Omental fat pad (tissue), 4 donors: ENCODE data around the gene FCRL3. TPM values are rescaled to one million over a fixed set of nuclear protein-coding genes. Genes with fewer than 3 reads are reported as not detected.

ENCODE experiments used
- ATAC-seq: fragments of 150-250 bp; one replicate; pipeline ENCODE4 v1.9.1; 2016; ENCODE audit warnings: mild to moderate bottlenecking, moderate library complexity; ENCODE audit not compliant: low FRiP score
- DNase-seq: peaks from one replicate; pipeline ENCODE4 v3.0.0-alpha.2; 2019; ENCODE audit warnings: low spot score
- total RNA-seq, 4 donors: library from RNA; depleted of rRNA; stranded (reverse); fragments of >200 nt; gene quantifications; one replicate each; pipeline ENCODE4 v1.1.0, GENCODE V29; 2016
- TF ChIP-seq, protein P1 (sequence below), 3 donors: fragments of 450-650 bp; IDR thresholded peaks; one replicate each; pipeline ENCODE4 v1.5.1; 2016 to 2017; ENCODE audit warnings: antibody characterized with exemption in 3 of 3, mild to moderate bottlenecking in 3 of 3, moderate library complexity in 2 of 3

FCRL3 gene
- total RNA-seq, 4 donors from 2014 or later: 0.19 to 1.2 (median 0.28) TPM; not detected in 1

DNA sequence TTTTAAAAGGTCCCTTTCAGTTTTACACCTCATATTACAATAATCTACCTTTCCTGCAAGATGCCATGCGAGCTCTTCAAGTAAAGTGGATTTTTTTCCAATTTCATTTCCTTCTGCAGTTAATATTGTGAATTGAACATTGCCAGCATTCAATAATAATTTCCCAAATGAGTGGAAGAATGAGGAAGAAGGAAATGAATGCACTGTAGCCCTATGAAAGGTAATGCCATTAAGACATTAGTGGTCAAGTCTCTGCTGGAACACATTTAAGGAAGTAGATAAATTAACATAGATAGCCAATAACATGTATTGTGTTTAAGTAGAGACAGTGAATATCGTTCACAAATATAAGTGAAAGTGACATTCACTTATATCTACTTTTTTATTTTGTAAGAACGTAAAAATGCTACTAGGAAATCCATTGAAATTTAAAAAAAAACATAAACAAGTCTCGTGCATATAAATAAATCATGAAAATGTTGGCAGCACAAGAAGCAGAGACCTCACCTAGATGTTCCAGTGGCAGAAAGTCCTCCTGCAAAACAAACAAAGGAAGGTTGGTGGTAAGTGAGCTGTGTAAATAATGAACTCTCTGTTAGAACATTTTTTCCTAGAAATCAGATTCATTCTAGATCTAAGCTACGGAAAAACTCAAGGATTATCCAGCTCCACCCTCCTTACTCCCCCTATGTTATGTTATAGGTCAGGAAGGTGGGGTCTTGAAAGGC is 17.7 kb downstream of the FCRL3 start:
- DNase-seq (no peak), ATAC-seq (no peak)
- TF ChIP-seq, protein P1, sequence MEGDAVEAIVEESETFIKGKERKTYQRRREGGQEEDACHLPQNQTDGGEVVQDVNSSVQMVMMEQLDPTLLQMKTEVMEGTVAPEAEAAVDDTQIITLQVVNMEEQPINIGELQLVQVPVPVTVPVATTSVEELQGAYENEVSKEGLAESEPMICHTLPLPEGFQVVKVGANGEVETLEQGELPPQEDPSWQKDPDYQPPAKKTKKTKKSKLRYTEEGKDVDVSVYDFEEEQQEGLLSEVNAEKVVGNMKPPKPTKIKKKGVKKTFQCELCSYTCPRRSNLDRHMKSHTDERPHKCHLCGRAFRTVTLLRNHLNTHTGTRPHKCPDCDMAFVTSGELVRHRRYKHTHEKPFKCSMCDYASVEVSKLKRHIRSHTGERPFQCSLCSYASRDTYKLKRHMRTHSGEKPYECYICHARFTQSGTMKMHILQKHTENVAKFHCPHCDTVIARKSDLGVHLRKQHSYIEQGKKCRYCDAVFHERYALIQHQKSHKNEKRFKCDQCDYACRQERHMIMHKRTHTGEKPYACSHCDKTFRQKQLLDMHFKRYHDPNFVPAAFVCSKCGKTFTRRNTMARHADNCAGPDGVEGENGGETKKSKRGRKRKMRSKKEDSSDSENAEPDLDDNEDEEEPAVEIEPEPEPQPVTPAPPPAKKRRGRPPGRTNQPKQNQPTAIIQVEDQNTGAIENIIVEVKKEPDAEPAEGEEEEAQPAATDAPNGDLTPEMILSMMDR (IDR thresholded peaks at IDR 0.05): no peak

DNA sequence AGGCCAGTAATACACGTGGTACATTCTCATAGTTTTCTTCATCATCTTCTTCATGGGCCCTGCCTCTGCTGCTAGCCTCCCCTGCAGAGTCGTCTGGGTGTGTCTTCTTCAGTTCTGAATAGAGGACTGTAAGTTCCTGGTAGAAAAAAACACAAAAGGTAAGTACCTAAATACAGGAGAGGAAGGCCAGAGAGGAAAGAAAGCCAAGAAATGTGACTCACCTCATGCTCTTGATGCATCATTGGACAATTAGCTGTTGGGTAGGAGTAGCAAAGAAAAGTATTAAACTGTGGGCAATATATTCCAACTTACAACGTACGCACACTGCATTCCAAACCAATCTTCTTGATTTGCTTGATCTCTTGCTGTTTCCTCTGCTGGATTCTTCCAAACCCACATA is 21.8 kb downstream of the FCRL3 start:
- TF ChIP-seq, protein P1 (IDR thresholded peaks at IDR 0.05): no peak
- no peak for DNase-seq
- ATAC-seq: no peak

DNA sequence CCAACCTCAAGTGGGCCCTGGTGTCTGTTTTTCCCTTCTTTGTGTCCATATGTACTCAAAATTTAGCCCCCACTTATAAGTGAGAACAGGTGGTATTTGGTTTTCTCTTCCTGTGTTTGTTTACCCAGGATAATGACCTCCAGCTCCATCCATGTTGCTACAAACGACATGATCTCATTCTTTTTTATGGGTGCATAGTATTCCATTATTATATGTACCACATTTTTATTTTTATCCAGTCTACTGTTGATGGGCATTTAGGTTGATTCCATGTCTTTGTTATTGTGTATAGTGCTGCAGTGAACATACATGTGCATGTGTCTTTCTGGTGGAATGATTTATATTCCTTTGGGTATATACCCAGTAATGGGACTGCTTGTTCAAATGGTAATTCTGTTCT is 27.6 kb downstream of the FCRL3 start:
- TF ChIP-seq, protein P1 (IDR thresholded peaks at IDR 0.05): no peak
- DNase-seq (no peak), ATAC-seq (no peak)

DNA sequence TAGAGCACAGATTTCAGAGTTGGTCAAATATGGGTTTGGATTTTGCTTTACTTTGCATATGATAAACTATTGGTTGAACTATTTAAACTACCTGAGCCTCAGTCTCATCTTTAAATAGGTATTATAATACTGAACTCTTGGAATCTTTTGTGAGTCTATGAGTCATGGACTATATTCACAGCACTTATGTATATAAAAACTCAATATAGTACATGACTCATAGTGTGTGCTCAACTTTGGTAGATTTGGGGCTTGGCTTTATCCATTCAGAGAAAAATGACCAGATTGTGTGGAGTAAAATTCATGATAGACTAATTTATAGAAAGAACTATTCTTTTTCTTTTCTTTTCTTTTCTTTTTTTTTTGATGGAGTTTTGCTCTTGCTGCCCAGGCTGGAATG is 28.7 kb downstream of the FCRL3 start:
- TF ChIP-seq, protein P1 (IDR thresholded peaks at IDR 0.05): no peak
- DNase-seq (no peak), ATAC-seq (no peak)

DNA sequence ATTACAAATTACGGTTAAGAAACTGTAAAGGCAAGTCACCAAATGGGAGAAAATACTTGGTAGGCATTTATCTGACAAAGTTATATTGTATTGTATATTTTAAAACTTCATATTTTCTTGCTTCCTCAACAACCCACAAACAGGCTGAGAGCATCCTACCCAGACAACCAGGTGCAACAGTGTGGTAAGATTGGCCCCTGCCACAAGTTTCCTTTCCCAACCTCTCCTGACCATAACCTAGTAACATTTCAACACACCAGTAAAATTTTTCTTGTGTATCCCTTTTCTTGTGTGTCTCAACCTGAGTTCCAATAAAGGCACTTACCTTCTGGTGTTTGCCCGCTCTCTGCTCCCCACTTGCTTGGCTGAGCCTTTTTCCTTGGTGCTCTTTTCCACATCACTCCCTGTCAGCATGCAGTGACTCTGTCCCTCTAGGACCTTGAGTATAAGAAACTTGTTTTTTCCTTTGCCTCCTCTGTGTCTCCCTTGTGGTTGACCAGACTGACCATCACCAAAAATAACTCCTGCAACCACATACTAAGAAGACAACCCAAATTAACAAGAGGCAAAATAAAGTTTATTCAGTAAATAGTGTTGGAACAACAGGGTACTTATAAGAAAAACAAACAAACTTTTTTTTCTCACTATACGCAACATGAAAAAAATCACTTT is 40.9 kb downstream of the FCRL3 start:
- no peak for DNase-seq
- ATAC-seq: no peak
- TF ChIP-seq, protein P1 (IDR thresholded peaks at IDR 0.05): no peak

DNA sequence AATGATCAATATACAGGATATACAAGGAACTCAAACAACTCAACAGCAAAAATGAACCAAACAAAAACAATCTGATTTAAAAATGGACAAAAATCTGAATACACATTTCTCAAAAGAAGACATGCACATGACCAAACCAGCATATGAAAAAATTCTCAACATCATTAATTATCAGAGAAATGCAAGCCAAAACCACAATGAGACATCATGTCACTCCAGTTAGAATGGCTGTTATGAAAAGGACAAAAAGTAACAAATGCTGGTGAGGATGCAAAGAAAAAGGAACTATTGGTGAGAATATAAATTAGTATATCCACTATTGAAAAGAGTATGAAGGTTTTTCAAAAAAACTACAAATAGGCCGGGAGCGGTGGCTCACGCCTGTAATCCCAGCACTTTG is 42.0 kb downstream of the FCRL3 start:
- ATAC-seq: no peak
- DNase-seq: no peak
- TF ChIP-seq, protein P1 (IDR thresholded peaks at IDR 0.05): no peak

DNA sequence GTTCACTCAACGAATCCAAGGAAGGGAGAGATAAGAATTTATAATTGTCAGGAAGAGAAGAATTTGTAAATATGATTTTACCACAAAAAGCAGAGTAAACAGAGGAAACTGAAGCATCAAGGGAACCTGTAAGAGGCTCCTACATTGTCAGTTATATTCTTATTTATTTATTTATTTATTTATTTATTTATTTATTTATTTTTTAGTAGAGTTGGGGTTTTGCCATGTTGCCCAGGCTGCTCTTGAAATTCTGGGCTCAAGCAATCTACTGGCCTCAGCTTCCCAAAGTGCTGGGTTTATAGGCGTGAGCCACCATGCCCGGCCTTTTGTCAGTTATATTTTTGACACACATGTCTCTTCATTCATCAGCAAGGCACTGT is 47.1 kb downstream of the FCRL3 start:
- TF ChIP-seq, protein P1 (IDR thresholded peaks at IDR 0.05): no peak

More for the DNA sequence above, 47.1 kb downstream of the FCRL3 start:
- ATAC-seq (no peak), DNase-seq (no peak)
